Endothelial cell of umbilical vein (primary cell): ENCODE measurements around the gene COL18A1. TPM values are rescaled to one million over a fixed set of nuclear protein-coding genes. Genes with fewer than 3 reads are reported as not detected.

ENCODE experiments used
- BruUV-seq: library from RNA; stranded (reverse); fragments of 400-500 nt; replicated peaks from 2 replicates; lab custom pipeline; 2021; lab: Mats Ljungman, UMichigan
- CTCF ChIA-PET: fragments of 300-600, 350-600 bp; sonication (Branson Sonifier 250); formaldehyde crosslinking; loops from one replicate; lab custom pipeline; 2021; ENCODE audit warnings: antibody characterized with exemption, inconsistent platforms; lab: Charles Lee
- POLR2A ChIA-PET: fragments of 300-600, 350-600 bp; sonication (Branson Sonifier 250); formaldehyde crosslinking; loops from one replicate; lab custom pipeline; 2021; ENCODE audit warnings: antibody characterized with exemption, inconsistent platforms; lab: Charles Lee
- DNase-seq: peaks from one replicate; pipeline ENCODE4 v3.0.0-alpha.2; 2011; ENCODE audit warnings: low read depth, low spot score
- FAIRE-seq: peaks from 2 replicates; lab custom pipeline; 2011; peaks lifted over from hg19 to GRCh38; lab: Jason Lieb, UNC
- H2AFZ ChIP-seq: 2 replicates; pipeline ENCODE4 v1.6.0; 2012; ENCODE audit warnings: low read depth, low read length, control low read depth, inconsistent platforms
- H3K27ac ChIP-seq: 2 replicates; pipeline ENCODE4 v1.5.1; 2011; ENCODE audit warnings: low read depth, mild to moderate bottlenecking, control low read depth, low read length, moderate library complexity; ENCODE audit not compliant: insufficient read depth
- H3K27me3 ChIP-seq, 2 experiments: 2 replicates each; pipeline versions ENCODE4 v1.6.0 to v1.6.1; 2011; ENCODE audit warnings: low read length in 2 of 2, mixed read lengths in 1 of 2; ENCODE audit not compliant: control insufficient read depth in 2 of 2, insufficient read depth in 2 of 2
- H3K36me3 ChIP-seq, 2 experiments: 2 replicates in 1 of 2; 3 replicates in 1 of 2; pipeline ENCODE4 v1.5.1; 2011; ENCODE audit warnings: low read length in 2 of 2, mild to moderate bottlenecking in 1 of 2, moderate library complexity in 1 of 2; ENCODE audit not compliant: control insufficient read depth in 2 of 2, insufficient read depth in 2 of 2; ENCODE audit errors: extremely low read depth in 1 of 2
- H3K4me1 ChIP-seq: 3 replicates; pipeline ENCODE4 v1.5.1; 2011; ENCODE audit warnings: mild to moderate bottlenecking, low read length; ENCODE audit not compliant: control insufficient read depth, insufficient read depth; ENCODE audit errors: extremely low read depth
- H3K4me2 ChIP-seq: 2 replicates; pipeline ENCODE4 v1.6.1; 2011; ENCODE audit warnings: low read length, control low read depth, mixed read lengths; ENCODE audit not compliant: insufficient read depth
- H3K4me3 ChIP-seq, 3 experiments: fragments of 200-600 bp in 1 of 3; sonication (generic), shearing (Covaris generic) in 1 of 3; replicated peaks in 1 of 3; 2 replicates each; pipeline ENCODE4 v1.5.1; 2011 to 2016; ENCODE audit warnings: control low read depth in 3 of 3, low read length in 3 of 3, mild to moderate bottlenecking in 2 of 3, inconsistent platforms in 1 of 3, low read depth in 1 of 3, moderate library complexity in 1 of 3; ENCODE audit not compliant: insufficient read depth in 1 of 3
- H3K79me2 ChIP-seq: 2 replicates; pipeline ENCODE4 v1.6.0; 2012; ENCODE audit warnings: low read length, inconsistent platforms; ENCODE audit not compliant: control insufficient read depth, insufficient read depth
- H3K9ac ChIP-seq: replicated peaks from 2 replicates; pipeline ENCODE3; 2011; ENCODE audit warnings: low read length, control low read depth; ENCODE audit not compliant: insufficient read depth; ENCODE audit errors: extremely low read depth
- H3K9me1 ChIP-seq: replicated peaks from 3 replicates; pipeline ENCODE4 v1.6.0; 2011; ENCODE audit warnings: mild to moderate bottlenecking, low read length; ENCODE audit not compliant: control insufficient read depth, insufficient read depth; ENCODE audit errors: extremely low read depth
- H3K9me3 ChIP-seq: replicated peaks from 2 replicates; pipeline ENCODE4 v1.5.1; 2012; ENCODE audit warnings: low read length, inconsistent platforms; ENCODE audit not compliant: control insufficient read depth, insufficient read depth
- H4K20me1 ChIP-seq: replicated peaks from 2 replicates; pipeline ENCODE3; 2011; ENCODE audit warnings: mild to moderate bottlenecking, low read length; ENCODE audit not compliant: control insufficient read depth, insufficient read depth; ENCODE audit errors: extremely low read depth
- EZH2 ChIP-seq: IDR thresholded peaks from 2 replicates; pipeline ENCODE4 v1.6.1; 2012; ENCODE audit warnings: borderline replicate concordance, low read depth, mild to moderate bottlenecking, moderate library complexity, low read length, inconsistent platforms; ENCODE audit not compliant: severe bottlenecking
- FOS ChIP-seq: IDR thresholded peaks from 2 replicates; pipeline ENCODE4 v1.6.1; 2011; ENCODE audit warnings: mild to moderate bottlenecking, low read length, moderate library complexity, borderline replicate concordance; ENCODE audit not compliant: insufficient read depth
- GATA2 ChIP-seq: IDR thresholded peaks from 2 replicates; pipeline ENCODE4 v1.7.0; 2011; ENCODE audit warnings: low read depth, mild to moderate bottlenecking, moderate library complexity, mixed read lengths, low read length; ENCODE audit not compliant: insufficient read length, insufficient read depth
- JUN ChIP-seq: IDR thresholded peaks from 2 replicates; pipeline ENCODE4 v1.6.1; 2011; ENCODE audit warnings: borderline replicate concordance, low read depth; ENCODE audit not compliant: insufficient read length, insufficient read depth
- MYC ChIP-seq: IDR thresholded peaks from one replicate; pipeline ENCODE4 v1.6.1; 2011; ENCODE audit warnings: mild to moderate bottlenecking, low read depth, low read length
- POLR2A ChIP-seq: IDR thresholded peaks from 2 replicates; pipeline ENCODE4 v1.6.1; 2012; ENCODE audit warnings: low read depth, mild to moderate bottlenecking, control low read depth, low read length
- POLR2AphosphoS5 ChIP-seq: IDR thresholded peaks from 2 replicates; pipeline ENCODE4 v1.6.1; 2012; ENCODE audit warnings: low read depth, mild to moderate bottlenecking, control low read depth, low read length, moderate library complexity; ENCODE audit not compliant: insufficient read depth
- dilution Hi-C: fragments of 300-500 bp; cut with MboI; formaldehyde crosslinking; loops from one replicate; pipeline ENCODE4 v1.15.0; 2019; ENCODE audit warnings: low sequenced_read_pairs; ENCODE audit not compliant: extremely low pct_ligation_motif_present
- intact Hi-C: fragments of 100-400 bp; cut with micrococcal nuclease; formaldehyde crosslinking; loops from one replicate; pipeline ENCODE4 v1.10.0; 2022
- polyA plus RNA-seq, 4 experiments: library from polyadenylated mRNA; depleted of rRNA in 3 of 4; stranded (reverse) in 3 of 4; unstranded in 1 of 4; fragments of >200 nt; gene quantifications; 2 replicates each; pipeline versions ENCODE4 v1.2.1 to v1.2.3, GENCODE V29; 2011 to 2012; ENCODE audit warnings: missing spikeins in 1 of 4
- total RNA-seq: library from RNA; stranded (reverse); gene quantifications from 2 replicates; pipeline ENCODE4 v1.2.3, GENCODE V29; 2021
- TF ChIP-seq, protein P1 (sequence below): IDR thresholded peaks from 2 replicates; pipeline ENCODE4 v1.6.1; 2011; ENCODE audit not compliant: insufficient read depth, insufficient read length
- TF ChIP-seq, protein P2 (sequence below), 2 donors: IDR thresholded peaks; 1 replicate in 1 of 2; 2 replicates in 1 of 2; pipeline ENCODE4 v1.5.1; 2011; ENCODE audit warnings: low read length in 2 of 2, mild to moderate bottlenecking in 2 of 2, moderate library complexity in 2 of 2, control low read depth in 1 of 2, inconsistent platforms in 1 of 2, low read depth in 1 of 2; ENCODE audit not compliant: insufficient read depth in 1 of 2; ENCODE audit errors: extremely low read depth in 1 of 2

The COL18A1 gene
- total and polyA plus RNA-seq, 2 donors (not counting 3 experiments of a cell fraction or from before 2014, with no cell fraction given): 198 to 252 TPM

- Histone ChIP-seq H3K9ac (no peak overlapping the region), H3K9me1 (no peaks in the 10 kb centered on the region), H3K9me3 (no peaks in the 10 kb centered on the region), H3K4me2 (no peak overlapping the region), H3K79me2 (peaks cover 55% of the 10 kb centered on the region), H3K36me3 (peaks cover 0 to 5% of the 10 kb centered on the region in 2 experiments), H3K4me3 (no peak overlapping the region), H2AFZ (no peak overlapping the region), H4K20me1 (no peaks in the 10 kb centered on the region), H3K27ac (no peak overlapping the region), H3K27me3 (no peaks in the 10 kb centered on the region), H3K4me1 (no peaks in the 10 kb centered on the region)
- BruUV-seq: no TSS peak
- POLR2A ChIA-PET: no interaction called here
- FAIRE-seq: no peak
- CTCF ChIA-PET: no interaction called here
- no peak for TF ChIP-seq MYC
- TF ChIP-seq JUN: no peak
- TF ChIP-seq, protein P1, sequence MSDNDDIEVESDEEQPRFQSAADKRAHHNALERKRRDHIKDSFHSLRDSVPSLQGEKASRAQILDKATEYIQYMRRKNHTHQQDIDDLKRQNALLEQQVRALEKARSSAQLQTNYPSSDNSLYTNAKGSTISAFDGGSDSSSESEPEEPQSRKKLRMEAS: no peak
- TF ChIP-seq POLR2AphosphoS5: no peak
- TF ChIP-seq POLR2A: no peak
- TF ChIP-seq FOS: no peak
- TF ChIP-seq, protein P2, sequence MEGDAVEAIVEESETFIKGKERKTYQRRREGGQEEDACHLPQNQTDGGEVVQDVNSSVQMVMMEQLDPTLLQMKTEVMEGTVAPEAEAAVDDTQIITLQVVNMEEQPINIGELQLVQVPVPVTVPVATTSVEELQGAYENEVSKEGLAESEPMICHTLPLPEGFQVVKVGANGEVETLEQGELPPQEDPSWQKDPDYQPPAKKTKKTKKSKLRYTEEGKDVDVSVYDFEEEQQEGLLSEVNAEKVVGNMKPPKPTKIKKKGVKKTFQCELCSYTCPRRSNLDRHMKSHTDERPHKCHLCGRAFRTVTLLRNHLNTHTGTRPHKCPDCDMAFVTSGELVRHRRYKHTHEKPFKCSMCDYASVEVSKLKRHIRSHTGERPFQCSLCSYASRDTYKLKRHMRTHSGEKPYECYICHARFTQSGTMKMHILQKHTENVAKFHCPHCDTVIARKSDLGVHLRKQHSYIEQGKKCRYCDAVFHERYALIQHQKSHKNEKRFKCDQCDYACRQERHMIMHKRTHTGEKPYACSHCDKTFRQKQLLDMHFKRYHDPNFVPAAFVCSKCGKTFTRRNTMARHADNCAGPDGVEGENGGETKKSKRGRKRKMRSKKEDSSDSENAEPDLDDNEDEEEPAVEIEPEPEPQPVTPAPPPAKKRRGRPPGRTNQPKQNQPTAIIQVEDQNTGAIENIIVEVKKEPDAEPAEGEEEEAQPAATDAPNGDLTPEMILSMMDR (IDR thresholded peaks at IDR 0.05; ENCODE audit: extremely low read depth in 1 of 2, insufficient read depth in 1 of 2, low read depth in 1 of 2, low read length in 2 of 2): no peak
- no peak for TF ChIP-seq GATA2
- no peak for TF ChIP-seq EZH2
- intact Hi-C loops (no loop called here), dilution Hi-C loops (no loop called here)
- no peak for DNase-seq
These were observed 48.5 kb downstream of the COL18A1 start for GRCh38 chr21:45453308-45453950.
